Breast epithelium (tissue), 3 donors: ENCODE results near the gene CSNK2B.

Source experiments
- POLR2A ChIP-seq: fragments of 450-650 bp; IDR thresholded peaks from one replicate; pipeline ENCODE4 v1.6.1; 2016; ENCODE audit warnings: antibody characterized with exemption, mild to moderate bottlenecking, moderate library complexity
- POLR2AphosphoS5 ChIP-seq, 3 donors: sonication (generic); formaldehyde crosslinking; IDR thresholded peaks; one replicate each; pipeline ENCODE4 v1.6.1; 2017; ENCODE audit warnings: antibody characterized with exemption in 3 of 3
- TF ChIP-seq, protein P1 (sequence below), 3 donors: fragments of 450-650 bp; IDR thresholded peaks; one replicate each; pipeline ENCODE4 v1.5.1; 2016 to 2017; ENCODE audit warnings: antibody characterized with exemption in 3 of 3, mild to moderate bottlenecking in 3 of 3, moderate library complexity in 3 of 3

DNA sequence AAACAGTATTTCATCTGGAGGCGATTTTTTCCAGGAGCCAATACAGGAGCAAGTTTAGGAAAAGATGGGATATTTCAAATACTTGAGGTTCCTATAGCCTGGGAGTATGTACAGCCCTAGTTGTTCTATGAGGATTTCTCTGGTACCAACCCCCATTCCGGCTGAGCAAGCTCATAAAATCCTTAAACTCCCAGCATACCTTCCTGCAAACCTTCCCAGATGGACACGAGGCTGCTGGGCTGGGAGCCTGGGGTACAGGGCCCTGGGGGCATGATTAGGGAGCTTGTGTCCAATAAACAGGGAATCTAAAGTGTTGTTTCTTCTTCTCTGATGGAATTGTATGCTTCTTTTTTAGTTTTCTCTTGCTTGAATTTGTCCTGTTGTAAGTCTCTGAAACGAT, 43.9 kb upstream of the CSNK2B start:
- TF ChIP-seq, protein P1, sequence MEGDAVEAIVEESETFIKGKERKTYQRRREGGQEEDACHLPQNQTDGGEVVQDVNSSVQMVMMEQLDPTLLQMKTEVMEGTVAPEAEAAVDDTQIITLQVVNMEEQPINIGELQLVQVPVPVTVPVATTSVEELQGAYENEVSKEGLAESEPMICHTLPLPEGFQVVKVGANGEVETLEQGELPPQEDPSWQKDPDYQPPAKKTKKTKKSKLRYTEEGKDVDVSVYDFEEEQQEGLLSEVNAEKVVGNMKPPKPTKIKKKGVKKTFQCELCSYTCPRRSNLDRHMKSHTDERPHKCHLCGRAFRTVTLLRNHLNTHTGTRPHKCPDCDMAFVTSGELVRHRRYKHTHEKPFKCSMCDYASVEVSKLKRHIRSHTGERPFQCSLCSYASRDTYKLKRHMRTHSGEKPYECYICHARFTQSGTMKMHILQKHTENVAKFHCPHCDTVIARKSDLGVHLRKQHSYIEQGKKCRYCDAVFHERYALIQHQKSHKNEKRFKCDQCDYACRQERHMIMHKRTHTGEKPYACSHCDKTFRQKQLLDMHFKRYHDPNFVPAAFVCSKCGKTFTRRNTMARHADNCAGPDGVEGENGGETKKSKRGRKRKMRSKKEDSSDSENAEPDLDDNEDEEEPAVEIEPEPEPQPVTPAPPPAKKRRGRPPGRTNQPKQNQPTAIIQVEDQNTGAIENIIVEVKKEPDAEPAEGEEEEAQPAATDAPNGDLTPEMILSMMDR (IDR thresholded peaks at IDR 0.05) = no peak
- TF ChIP-seq POLR2AphosphoS5 (IDR thresholded peaks at IDR 0.05) (no peak), POLR2A (no peak)
